K562 (cell line): Measurements from ENCODE around the gene SPEM1. TPM values are rescaled to one million over a fixed set of nuclear protein-coding genes. Genes with fewer than 3 reads are reported as not detected.

Source experiments
- ATAC-seq: fragments of 200-7000 bp; cut with Tn5 transposase; 3 replicates; pipeline ENCODE4 v1.9.1; 2020; ENCODE audit warnings: moderate library complexity
- BruUV-seq: library from RNA; stranded (reverse); fragments of 400-500 nt; replicated peaks from 2 replicates; lab custom pipeline; 2021; lab: Mats Ljungman, UMichigan
- CTCF ChIA-PET: fragments of 300-600 bp; formaldehyde crosslinking; extraction: SDS; loops from one replicate; lab custom pipeline; 2021; ENCODE audit warnings: low intra/inter-chr PET ratio; lab: Yijun Ruan, JAX
- POLR2A ChIA-PET: fragments of 300-600, 350-650 bp; sonication (Branson Sonifier 250); formaldehyde crosslinking; extraction: SDS; loops from one replicate; lab custom pipeline; 2021; ENCODE audit warnings: antibody characterized with exemption, inconsistent platforms; lab: Yijun Ruan, JAX
- DNase-seq, 4 experiments: peaks; one replicate each; pipeline versions ENCODE4 v3.0.0 to v3.0.0-alpha.2; 2011 to 2018; ENCODE audit warnings: low spot score in 3 of 4, mixed read lengths in 3 of 4; ENCODE audit errors: extremely low read depth in 1 of 4
- FAIRE-seq: peaks from 2 replicates; lab custom pipeline; 2011; peaks lifted over from hg19 to GRCh38; lab: Jason Lieb, UNC
- H2AFZ ChIP-seq: 2 replicates; pipeline ENCODE4 v1.6.0; 2011; ENCODE audit warnings: low read depth, low read length, control low read depth, inconsistent platforms
- H3K27ac ChIP-seq: fragments of 200-600 bp; 3 replicates; pipeline ENCODE4 v1.8.0; 2011; ENCODE audit warnings: low read depth, mild to moderate bottlenecking, control low read depth, inconsistent platforms, low read length, moderate library complexity, mixed read lengths; ENCODE audit errors: extremely low read depth
- H3K27me3 ChIP-seq, 2 experiments: fragments of 300-600 bp in 1 of 2; 2 replicates in 1 of 2; 3 replicates in 1 of 2; pipeline versions ENCODE4 v1.6.0 to v1.8.0; 2011; ENCODE audit warnings: inconsistent platforms in 2 of 2, low read length in 2 of 2, mild to moderate bottlenecking in 1 of 2, mixed read lengths in 1 of 2, moderate library complexity in 1 of 2; ENCODE audit not compliant: control insufficient read depth in 2 of 2, insufficient read depth in 2 of 2
- H3K36me3 ChIP-seq: fragments of 300-600 bp; 3 replicates; pipeline ENCODE4 v1.8.0; 2011; ENCODE audit warnings: mild to moderate bottlenecking, low read length, inconsistent platforms; ENCODE audit not compliant: control insufficient read depth, insufficient read depth
- H3K4me1 ChIP-seq, 2 experiments: fragments of 200-600 bp in 1 of 2; replicated peaks in 1 of 2; 2 replicates in 1 of 2; 3 replicates in 1 of 2; pipeline versions ENCODE4 v1.5.1 to v1.8.0; 2011; ENCODE audit warnings: inconsistent platforms in 2 of 2, low read length in 2 of 2, mild to moderate bottlenecking in 1 of 2, mixed read lengths in 1 of 2, moderate library complexity in 1 of 2; ENCODE audit not compliant: control insufficient read depth in 2 of 2, insufficient read depth in 2 of 2
- H3K4me2 ChIP-seq: 2 replicates; pipeline ENCODE4 v1.6.1; 2011; ENCODE audit warnings: low read length, control low read depth, inconsistent platforms, mixed read lengths; ENCODE audit not compliant: insufficient read depth
- H3K4me3 ChIP-seq: fragments of 200-600 bp; sonication (generic), shearing (Covaris generic); 2 replicates; pipeline ENCODE4 v1.5.1; 2016; ENCODE audit warnings: control low read depth, inconsistent platforms
- H3K79me2 ChIP-seq: fragments of 200-600 bp; 3 replicates; pipeline ENCODE4 v1.8.0; 2011; ENCODE audit warnings: low read length, inconsistent platforms; ENCODE audit not compliant: control insufficient read depth, insufficient read depth
- H3K9ac ChIP-seq, 2 experiments: 2 replicates each; pipeline versions ENCODE4 v1.6.0 to v1.6.1; 2011; ENCODE audit warnings: low read depth in 2 of 2, low read length in 2 of 2, control low read depth in 1 of 2, inconsistent platforms in 1 of 2, mild to moderate bottlenecking in 1 of 2, mixed read lengths in 1 of 2; ENCODE audit not compliant: insufficient read depth in 1 of 2
- H3K9me1 ChIP-seq: one replicate; pipeline ENCODE4 v1.6.0; 2011; ENCODE audit warnings: inconsistent platforms, mild to moderate bottlenecking, low read length, moderate library complexity; ENCODE audit not compliant: control insufficient read depth, insufficient read depth
- H3K9me3 ChIP-seq: replicated peaks from 2 replicates; pipeline ENCODE4 v1.5.1; 2011; ENCODE audit warnings: low read depth, low read length, inconsistent platforms; ENCODE audit not compliant: control insufficient read depth, insufficient read depth
- H4K20me1 ChIP-seq: replicated peaks from 2 replicates; pipeline ENCODE4 v1.6.1; 2011; ENCODE audit warnings: low read length, inconsistent platforms, mixed read lengths; ENCODE audit not compliant: control insufficient read depth, insufficient read depth
- ATF3 ChIP-seq, 2 experiments: fragments of 450-650 bp in 1 of 2; sonication (generic) in 1 of 2; formaldehyde crosslinking in 1 of 2; IDR thresholded peaks in 1 of 2; conservative IDR thresholded peaks in 1 of 2; 2 replicates each; pipeline versions ENCODE4 v1.6.1 to v1.8.1; 2016 to 2023; ENCODE audit warnings: mild to moderate bottlenecking in 2 of 2, moderate library complexity in 2 of 2, inconsistent platforms in 1 of 2, missing genetic modification reagents in 1 of 2
- BCOR ChIP-seq: fragments of 450-650 bp; IDR thresholded peaks from 2 replicates; pipeline ENCODE4 v1.6.1; 2016
- BMI1 ChIP-seq: fragments of 150-350 bp; IDR thresholded peaks from 2 replicates; pipeline ENCODE4 v1.6.1; 2014; ENCODE audit warnings: low read length
- DDX20 ChIP-seq: fragments of 450-650 bp; IDR thresholded peaks from 2 replicates; pipeline ENCODE4 v1.6.1; 2016; ENCODE audit warnings: missing genetic modification characterization, low read depth, mild to moderate bottlenecking, missing compliant biosample characterization, moderate library complexity
- DNMT1 ChIP-seq: fragments of 450-650 bp; IDR thresholded peaks from 2 replicates; pipeline ENCODE4 v1.6.1; 2016; ENCODE audit warnings: antibody characterized with exemption, mild to moderate bottlenecking
- ETV1 ChIP-seq: fragments of 450-650 bp; conservative IDR thresholded peaks from 2 replicates; pipeline ENCODE4 v1.6.1; 2016; ENCODE audit warnings: missing genetic modification characterization, control low read depth, low read depth, missing compliant biosample characterization
- ETV6 ChIP-seq, 3 experiments: fragments of 150-350 bp in 1 of 3; sonication (generic) in 1 of 3; formaldehyde crosslinking in 1 of 3; IDR thresholded peaks; 2 replicates each; pipeline versions ENCODE4 v1.6.1 to v1.8.0; 2014 to 2022; ENCODE audit warnings: borderline replicate concordance in 2 of 3, low read depth in 2 of 3, antibody characterized with exemption in 1 of 3, low read length in 1 of 3, mild to moderate bottlenecking in 1 of 3, missing genetic modification reagents in 1 of 3
- GATAD2A ChIP-seq: fragments of 450-650 bp; IDR thresholded peaks from 2 replicates; pipeline ENCODE4 v1.6.1; 2017
- GTF2B ChIP-seq: IDR thresholded peaks from 2 replicates; pipeline ENCODE4 v1.6.1; 2011; ENCODE audit not compliant: insufficient read length; ENCODE audit errors: extremely low read depth
- HOXB6 ChIP-seq: fragments of 250-450 bp; sonication (Bioruptor Pico); IDR thresholded peaks from 2 replicates; pipeline ENCODE4 v1.5.1; 2022; ENCODE audit warnings: mild to moderate bottlenecking, borderline replicate concordance
- JUNB ChIP-seq: fragments of 450-650 bp; formaldehyde crosslinking; conservative IDR thresholded peaks from 2 replicates; pipeline ENCODE4 v1.4.0; 2020; ENCODE audit warnings: mild to moderate bottlenecking
- MECOM ChIP-seq: fragments of 250-450 bp; sonication (Bioruptor Pico); IDR thresholded peaks from 2 replicates; pipeline ENCODE4 v1.8.0; 2022; ENCODE audit warnings: inconsistent platforms
- MYBL2 ChIP-seq, 2 experiments: fragments of 450-650 bp in 1 of 2; sonication (generic) in 1 of 2; formaldehyde crosslinking in 1 of 2; IDR thresholded peaks; 2 replicates each; pipeline versions ENCODE4 v1.6.1 to v1.8.1; 2017 to 2022; ENCODE audit warnings: borderline replicate concordance in 1 of 2, inconsistent platforms in 1 of 2, low read depth in 1 of 2, mild to moderate bottlenecking in 1 of 2, missing genetic modification reagents in 1 of 2, moderate library complexity in 1 of 2
- PHF21A ChIP-seq: fragments of 450-650 bp; IDR thresholded peaks from 2 replicates; pipeline ENCODE4 v1.6.1; 2017; ENCODE audit warnings: low read depth, borderline replicate concordance
- SAP30 ChIP-seq: fragments of 200-600 bp; sonication (generic); IDR thresholded peaks from 2 replicates; pipeline ENCODE4 v1.6.1; 2012; ENCODE audit warnings: borderline replicate concordance, low read depth, mild to moderate bottlenecking, moderate library complexity, low read length, control low read depth, inconsistent platforms; ENCODE audit not compliant: insufficient read depth, poor library complexity, severe bottlenecking
- SNAPC5 ChIP-seq: fragments of 250-450 bp; sonication (Bioruptor Pico); IDR thresholded peaks from 2 replicates; pipeline ENCODE4 v1.8.0; 2021; ENCODE audit warnings: moderate library complexity, mild to moderate bottlenecking, inconsistent platforms
- TBL1XR1 ChIP-seq, 2 experiments: IDR thresholded peaks; 2 replicates each; pipeline ENCODE4 v1.6.1; 2012; ENCODE audit warnings: improper control_type of control experiment in 2 of 2, low read length in 2 of 2, mild to moderate bottlenecking in 1 of 2
- ZNF830 ChIP-seq: fragments of 250-450 bp; sonication (Bioruptor Pico); IDR thresholded peaks from 2 replicates; pipeline ENCODE4 v1.5.0; 2021; ENCODE audit warnings: mild to moderate bottlenecking
- WGBS: fragments of 100-300 bp; shearing (Covaris generic); methylation state at CpG from one replicate; pipeline ENCODE4 v1.1.6; 2016; ENCODE audit warnings: low coverage, mixed read lengths; ENCODE audit not compliant: insufficient coverage; ENCODE audit errors: missing lambda C conversion rate; 5-methylcytosine and 5-hydroxymethylcytosine counted together
- in situ Hi-C: fragments of 300-500 bp; cut with MboI; formaldehyde crosslinking; loops from 4 replicates; pipeline ENCODE4 v1.15.0; 2018; ENCODE audit warnings: inconsistent platforms, mixed read lengths
- intact Hi-C: fragments of 100-400 bp; cut with micrococcal nuclease; formaldehyde crosslinking; loops from 2 replicates; pipeline ENCODE4 v1.14.2; 2022
- polyA plus RNA-seq, 8 experiments: library from polyadenylated mRNA; depleted of rRNA in 4 of 8; stranded (reverse) in 5 of 8; unstranded in 3 of 8; fragments of >200 nt; fragmentation: Nextera tagmentation in 2 of 8; fragmentation: Illumina TruSeq in 1 of 8; extraction: Ambion mirVana in 2 of 8; extraction: Trizol in 1 of 8; gene quantifications; 2 replicates each; pipeline versions ENCODE4 v1.2.1 to v1.2.3, GENCODE V29; 2011 to 2014; ENCODE audit warnings: inconsistent platforms in 1 of 8, missing spikeins in 1 of 8
- total RNA-seq, 7 experiments: library from RNA; depleted of rRNA in 6 of 7; stranded (reverse); fragments of >200 nt in 6 of 7; fragmentation: Illumina TruSeq in 2 of 7; extraction: Trizol in 2 of 7; gene quantifications; 2 replicates each; pipeline versions ENCODE4 v1.2.1 to v1.2.3, GENCODE V29; 2011 to 2021; ENCODE audit warnings: low replicate concordance in 1 of 7

SPEM1 gene
- total and polyA plus RNA-seq, 9 of the 15 experiments (the other 6 are each of a cell fraction or from before 2014, with no cell fraction given), result not detected

GRCh38 chr17:7441266-7441665, 21.1 kb downstream of the SPEM1 start:
- ATAC-seq (no peak), DNase-seq (no peak), FAIRE-seq (no peak)
- no peak overlapping the region; the same call in 2 of the 3 replicates for H3K27ac ChIP-seq
- no TSS peak for BruUV-seq
- no peak for TF ChIP-seq GATAD2A
- TF ChIP-seq ETV1 (tag), result no peak
- no peak for TF ChIP-seq PHF21A
- TF ChIP-seq BMI1, result no peak
- no peak for TF ChIP-seq DNMT1
- no peak for TF ChIP-seq SNAPC5 (CRISPR knock-in tag)
- no peak for TF ChIP-seq MYBL2 (IDR thresholded peaks at IDR 0.05; ENCODE audit: low read depth)
- no peak for TF ChIP-seq MYBL2 (CRISPR knock-in tag; IDR thresholded peaks at IDR 0.05; ENCODE audit: borderline replicate concordance)
- TF ChIP-seq TBL1XR1 (IDR thresholded peaks at IDR 0.05; ENCODE audit: low read length in 2 of 2), result no peak
- TF ChIP-seq JUNB, result no peak
- no peak for TF ChIP-seq MECOM
- no peak for TF ChIP-seq GTF2B
- no peak for TF ChIP-seq BCOR
- no peak for TF ChIP-seq ZNF830 (CRISPR knock-in tag)
- no peak for TF ChIP-seq SAP30
- no peak for TF ChIP-seq ETV6 (IDR thresholded peaks at IDR 0.05; ENCODE audit: borderline replicate concordance in 1 of 2, low read depth in 2 of 2, low read length in 1 of 2)
- no peak for TF ChIP-seq ETV6 (CRISPR knock-in tag; IDR thresholded peaks at IDR 0.05; ENCODE audit: borderline replicate concordance)
- no peak for TF ChIP-seq DDX20 (tag)
- TF ChIP-seq HOXB6, result no peak
- no peak for TF ChIP-seq ATF3 (IDR thresholded peaks at IDR 0.05)
- TF ChIP-seq ATF3 (CRISPR knock-in tag; conservative IDR thresholded peaks at IDR 0.05), result no peak
- no peaks in the 10 kb centered on the region for H3K27me3 ChIP-seq
- H2AFZ ChIP-seq, result no peak overlapping the region
- POLR2A ChIA-PET, result interaction anchor here (0.8 to 2.0 kb wide), 4 partner anchors 36 to 45 kb away, joined by 4 to 8 read pairs (median 6); partner anchors contain the start of genes POLR2A and ZBTB4
- no peaks in the 10 kb centered on the region for H4K20me1 ChIP-seq
- H3K4me1 ChIP-seq, result peaks cover 17 to 74% of the 10 kb centered on the region in 2 experiments; a peak in 4 of 5 replicates
- CTCF ChIA-PET, result no interaction called here
- H3K79me2 ChIP-seq, result peaks cover 5% of the 10 kb centered on the region; the same call in 2 of the 3 replicates
- no peak overlapping the region for H3K4me2 ChIP-seq
- H3K4me3 ChIP-seq, result no peak overlapping the region
- no peaks in the 10 kb centered on the region for H3K9me3 ChIP-seq
- 50% methylated on average over 1 of the region's 7 CpGs for WGBS
- intact Hi-C loops, result no loop called here
- no peak overlapping the region; a peak in 1 of 4 replicates for H3K9ac ChIP-seq
- in situ Hi-C loops, result no loop called here
- H3K36me3 ChIP-seq, result no peaks in the 10 kb centered on the region
- H3K9me1 ChIP-seq, result peaks cover 3% of the 10 kb centered on the region
